GM12878 (cell line): Measurements from ENCODE around the gene CAPN10. TPM values are rescaled to one million over a fixed set of nuclear protein-coding genes. Genes with fewer than 3 reads are reported as not detected.

Experiments used
- ATAC-seq: fragments of 200-7000 bp; cut with Tn5 transposase; 3 replicates; pipeline ENCODE4 v1.9.1; 2020; ENCODE audit warnings: mild to moderate bottlenecking, moderate library complexity
- BruUV-seq: library from RNA; stranded (reverse); fragments of 400-500 nt; replicated peaks from 2 replicates; lab custom pipeline; 2021; lab: Mats Ljungman, UMichigan
- CTCF ChIA-PET: fragments of 300-600 bp; sonication (Branson Sonifier 250); formaldehyde crosslinking; extraction: SDS; loops from one replicate; lab custom pipeline; 2021; ENCODE audit warnings: inconsistent platforms; lab: Yijun Ruan, JAX
- POLR2A ChIA-PET: fragments of 350-600 bp; formaldehyde crosslinking; extraction: SDS; loops from one replicate; lab custom pipeline; 2021; ENCODE audit warnings: inconsistent platforms; lab: Charles Lee
- RAD21 ChIA-PET: fragments of 300-600 bp; sonication (Branson Sonifier 250); formaldehyde crosslinking; loops from one replicate; lab custom pipeline; 2023; ENCODE audit warnings: antibody characterized with exemption; ENCODE audit not compliant: unreplicated experiment; lab: Charles Lee
- SMC1A ChIA-PET: fragments of 300-600 bp; sonication (Branson Sonifier 250); formaldehyde crosslinking; loops from one replicate; lab custom pipeline; 2023; ENCODE audit not compliant: unreplicated experiment, uncharacterized antibody; lab: Charles Lee
- DNase-seq: peaks from one replicate; pipeline ENCODE4 v3.0.0-alpha.2; 2011; ENCODE audit warnings: low read depth, low spot score
- FAIRE-seq: peaks from 3 replicates; lab custom pipeline; 2011; peaks lifted over from hg19 to GRCh38; lab: Jason Lieb, UNC
- H2AFZ ChIP-seq: 2 replicates; pipeline ENCODE4 v1.6.0; 2011; ENCODE audit warnings: low read depth, low read length, control low read depth; ENCODE audit not compliant: control insufficient read depth
- H3K27ac ChIP-seq: 2 replicates; pipeline ENCODE4 v1.5.1; 2011; ENCODE audit warnings: control low read depth; ENCODE audit not compliant: control insufficient read depth, insufficient read depth
- H3K27me3 ChIP-seq, 2 experiments: replicated peaks in 1 of 2; 2 replicates each; pipeline versions ENCODE4 v1.6.0 to v1.6.1; 2011; ENCODE audit warnings: low read length in 1 of 2; ENCODE audit not compliant: control insufficient read depth in 2 of 2, insufficient read depth in 2 of 2
- H3K36me3 ChIP-seq, 2 experiments: 2 replicates each; pipeline ENCODE4 v1.5.1; 2011; ENCODE audit warnings: low read length in 1 of 2; ENCODE audit not compliant: control insufficient read depth in 2 of 2, insufficient read depth in 2 of 2
- H3K4me1 ChIP-seq: 2 replicates; pipeline ENCODE4 v1.6.1; 2011; ENCODE audit warnings: mild to moderate bottlenecking, low read length, moderate library complexity, mixed read lengths; ENCODE audit not compliant: control insufficient read depth, insufficient read depth
- H3K4me2 ChIP-seq: 2 replicates; pipeline ENCODE4 v1.6.0; 2011; ENCODE audit warnings: control low read depth; ENCODE audit not compliant: control insufficient read depth, insufficient read depth
- H3K4me3 ChIP-seq: fragments of 200-600 bp; sonication (generic); 2 replicates; pipeline ENCODE4 v1.5.1; 2016
- H3K79me2 ChIP-seq: 2 replicates; pipeline ENCODE4 v1.6.0; 2011; ENCODE audit warnings: low read length; ENCODE audit not compliant: control insufficient read depth, insufficient read depth
- H3K9ac ChIP-seq: 2 replicates; pipeline ENCODE4 v1.8.0; 2011; ENCODE audit warnings: low read length, control low read depth, mixed read lengths; ENCODE audit not compliant: control insufficient read depth, insufficient read depth
- H3K9me3 ChIP-seq: replicated peaks from 3 replicates; pipeline ENCODE4 v1.5.1; 2011; ENCODE audit warnings: mild to moderate bottlenecking, low read length; ENCODE audit not compliant: control insufficient read depth, insufficient read depth
- H4K20me1 ChIP-seq: 2 replicates; pipeline ENCODE4 v1.6.0; 2011; ENCODE audit not compliant: control insufficient read depth, insufficient read depth
- ASH2L ChIP-seq: fragments of 300-600, 200-600 bp; sonication (generic); IDR thresholded peaks from 2 replicates; pipeline ENCODE4 v1.6.1; 2017; ENCODE audit warnings: low read depth, mild to moderate bottlenecking, borderline replicate concordance
- MXI1 ChIP-seq: fragments of 150-350 bp; IDR thresholded peaks from 2 replicates; pipeline ENCODE4 v1.6.1; 2011; ENCODE audit warnings: low read depth, mild to moderate bottlenecking, inconsistent platforms, low read length, improper control_type of control experiment
- WGBS: methylation state at CpG from one replicate; pipeline ENCODE4 v1.1.6; 2016; ENCODE audit warnings: low lambda C conversion rate; ENCODE audit not compliant: insufficient replicate concordance, insufficient coverage; ENCODE audit errors: missing lambda C conversion rate; 5-methylcytosine and 5-hydroxymethylcytosine counted together
- in situ Hi-C: fragments of 300-500 bp; cut with MboI; formaldehyde crosslinking; loops from 9 replicates; pipeline ENCODE4 v1.14.3; 2018; ENCODE audit warnings: mixed read lengths
- intact Hi-C: fragments of 100-400 bp; cut with micrococcal nuclease; formaldehyde crosslinking; loops from one replicate; pipeline ENCODE4 v1.14.2; 2022; ENCODE audit not compliant: unreplicated experiment
- polyA plus RNA-seq, 11 experiments: library from polyadenylated mRNA; depleted of rRNA in 4 of 11; unstranded in 6 of 11; stranded (reverse) in 5 of 11; fragments of >200 nt; fragmentation: Nextera tagmentation in 4 of 11; fragmentation: Illumina TruSeq in 1 of 11; extraction: Ambion mirVana in 4 of 11; extraction: Trizol in 1 of 11; gene quantifications; 1 replicate in 1 of 11; 2 replicates in 10 of 11; pipeline versions ENCODE4 v1.2.1 to v1.2.3, GENCODE V29; 2011 to 2016; ENCODE audit warnings: inconsistent platforms in 2 of 11, missing spikeins in 2 of 11, low read depth in 1 of 11
- total RNA-seq, 4 experiments: library from RNA; depleted of rRNA in 3 of 4; stranded (reverse); fragments of >200 nt in 3 of 4; fragmentation: Illumina TruSeq in 1 of 4; extraction: Trizol in 1 of 4; gene quantifications; 2 replicates each; pipeline versions ENCODE4 v1.2.1 to v1.2.3, GENCODE V29; 2013 to 2021
- TF ChIP-seq, protein P1 (sequence below): fragments of 450-650 bp; formaldehyde crosslinking; IDR thresholded peaks from 2 replicates; pipeline ENCODE4 v1.4.0; 2020; ENCODE audit warnings: mild to moderate bottlenecking, moderate library complexity
- TF ChIP-seq, protein P2 (sequence below): fragments of 450-650 bp; IDR thresholded peaks from 2 replicates; pipeline ENCODE4 v1.6.1; 2016; ENCODE audit warnings: mild to moderate bottlenecking
- TF ChIP-seq, protein P3 (sequence below): fragments of 450-650 bp; IDR thresholded peaks from 2 replicates; pipeline ENCODE4 v1.6.1; 2017; ENCODE audit warnings: mild to moderate bottlenecking, moderate library complexity

Gene CAPN10
- total and polyA plus RNA-seq, 10 of the 15 experiments (the other 5 are each of a cell fraction or from before 2014, with no cell fraction given), result 0.37 to 40.6 (median 17.5) TPM

DNA sequence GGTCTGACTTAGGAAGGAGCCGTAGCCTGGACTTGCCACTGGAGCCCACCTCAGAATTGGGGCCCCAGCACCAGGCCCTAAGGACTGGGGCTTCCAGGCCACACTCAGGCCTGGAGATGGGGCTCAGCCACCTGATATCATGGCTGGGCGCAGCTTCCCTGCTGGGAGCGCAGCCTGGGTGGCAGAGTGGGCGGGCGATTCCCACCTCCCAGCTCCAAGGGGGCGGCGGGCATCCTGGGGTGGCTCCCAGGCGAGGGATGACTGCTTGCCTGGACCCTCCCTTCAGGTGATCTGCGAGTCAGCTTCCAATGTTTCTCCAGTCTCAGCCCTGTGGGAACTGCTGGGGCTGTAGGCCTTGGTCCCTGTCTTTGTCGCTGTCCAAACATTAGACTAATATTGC lies 58.8 kb downstream of the CAPN10 start:
- WGBS, result 27% methylated on average over 9 of the region's 10 CpGs
- H3K4me1 ChIP-seq, result no peaks in the 10 kb centered on the region
- H3K9ac ChIP-seq, result no peak overlapping the region
- no peaks in the 10 kb centered on the region for H3K36me3 ChIP-seq
- H3K4me3 ChIP-seq, result no peak overlapping the region
- ATAC-seq, result no peak
- no peak overlapping the region for H2AFZ ChIP-seq
- H3K79me2 ChIP-seq, result no peaks in the 10 kb centered on the region
- POLR2A ChIA-PET, result no interaction called here
- intact Hi-C loops (no loop called here), in situ Hi-C loops (no loop called here)
- SMC1A ChIA-PET, result no interaction called here
- TF ChIP-seq ASH2L (no peak), MXI1 (no peak)
- TF ChIP-seq, protein P1, sequence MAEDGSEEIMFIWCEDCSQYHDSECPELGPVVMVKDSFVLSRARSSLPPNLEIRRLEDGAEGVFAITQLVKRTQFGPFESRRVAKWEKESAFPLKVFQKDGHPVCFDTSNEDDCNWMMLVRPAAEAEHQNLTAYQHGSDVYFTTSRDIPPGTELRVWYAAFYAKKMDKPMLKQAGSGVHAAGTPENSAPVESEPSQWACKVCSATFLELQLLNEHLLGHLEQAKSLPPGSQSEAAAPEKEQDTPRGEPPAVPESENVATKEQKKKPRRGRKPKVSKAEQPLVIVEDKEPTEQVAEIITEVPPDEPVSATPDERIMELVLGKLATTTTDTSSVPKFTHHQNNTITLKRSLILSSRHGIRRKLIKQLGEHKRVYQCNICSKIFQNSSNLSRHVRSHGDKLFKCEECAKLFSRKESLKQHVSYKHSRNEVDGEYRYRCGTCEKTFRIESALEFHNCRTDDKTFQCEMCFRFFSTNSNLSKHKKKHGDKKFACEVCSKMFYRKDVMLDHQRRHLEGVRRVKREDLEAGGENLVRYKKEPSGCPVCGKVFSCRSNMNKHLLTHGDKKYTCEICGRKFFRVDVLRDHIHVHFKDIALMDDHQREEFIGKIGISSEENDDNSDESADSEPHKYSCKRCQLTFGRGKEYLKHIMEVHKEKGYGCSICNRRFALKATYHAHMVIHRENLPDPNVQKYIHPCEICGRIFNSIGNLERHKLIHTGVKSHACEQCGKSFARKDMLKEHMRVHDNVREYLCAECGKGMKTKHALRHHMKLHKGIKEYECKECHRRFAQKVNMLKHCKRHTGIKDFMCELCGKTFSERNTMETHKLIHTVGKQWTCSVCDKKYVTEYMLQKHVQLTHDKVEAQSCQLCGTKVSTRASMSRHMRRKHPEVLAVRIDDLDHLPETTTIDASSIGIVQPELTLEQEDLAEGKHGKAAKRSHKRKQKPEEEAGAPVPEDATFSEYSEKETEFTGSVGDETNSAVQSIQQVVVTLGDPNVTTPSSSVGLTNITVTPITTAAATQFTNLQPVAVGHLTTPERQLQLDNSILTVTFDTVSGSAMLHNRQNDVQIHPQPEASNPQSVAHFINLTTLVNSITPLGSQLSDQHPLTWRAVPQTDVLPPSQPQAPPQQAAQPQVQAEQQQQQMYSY (CRISPR knock-in tag), result no peak
- TF ChIP-seq, protein P2, sequence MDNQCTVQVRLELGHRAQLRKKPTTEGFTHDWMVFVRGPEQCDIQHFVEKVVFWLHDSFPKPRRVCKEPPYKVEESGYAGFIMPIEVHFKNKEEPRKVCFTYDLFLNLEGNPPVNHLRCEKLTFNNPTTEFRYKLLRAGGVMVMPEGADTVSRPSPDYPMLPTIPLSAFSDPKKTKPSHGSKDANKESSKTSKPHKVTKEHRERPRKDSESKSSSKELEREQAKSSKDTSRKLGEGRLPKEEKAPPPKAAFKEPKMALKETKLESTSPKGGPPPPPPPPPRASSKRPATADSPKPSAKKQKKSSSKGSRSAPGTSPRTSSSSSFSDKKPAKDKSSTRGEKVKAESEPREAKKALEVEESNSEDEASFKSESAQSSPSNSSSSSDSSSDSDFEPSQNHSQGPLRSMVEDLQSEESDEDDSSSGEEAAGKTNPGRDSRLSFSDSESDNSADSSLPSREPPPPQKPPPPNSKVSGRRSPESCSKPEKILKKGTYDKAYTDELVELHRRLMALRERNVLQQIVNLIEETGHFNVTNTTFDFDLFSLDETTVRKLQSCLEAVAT, result no peak
- TF ChIP-seq, protein P3, sequence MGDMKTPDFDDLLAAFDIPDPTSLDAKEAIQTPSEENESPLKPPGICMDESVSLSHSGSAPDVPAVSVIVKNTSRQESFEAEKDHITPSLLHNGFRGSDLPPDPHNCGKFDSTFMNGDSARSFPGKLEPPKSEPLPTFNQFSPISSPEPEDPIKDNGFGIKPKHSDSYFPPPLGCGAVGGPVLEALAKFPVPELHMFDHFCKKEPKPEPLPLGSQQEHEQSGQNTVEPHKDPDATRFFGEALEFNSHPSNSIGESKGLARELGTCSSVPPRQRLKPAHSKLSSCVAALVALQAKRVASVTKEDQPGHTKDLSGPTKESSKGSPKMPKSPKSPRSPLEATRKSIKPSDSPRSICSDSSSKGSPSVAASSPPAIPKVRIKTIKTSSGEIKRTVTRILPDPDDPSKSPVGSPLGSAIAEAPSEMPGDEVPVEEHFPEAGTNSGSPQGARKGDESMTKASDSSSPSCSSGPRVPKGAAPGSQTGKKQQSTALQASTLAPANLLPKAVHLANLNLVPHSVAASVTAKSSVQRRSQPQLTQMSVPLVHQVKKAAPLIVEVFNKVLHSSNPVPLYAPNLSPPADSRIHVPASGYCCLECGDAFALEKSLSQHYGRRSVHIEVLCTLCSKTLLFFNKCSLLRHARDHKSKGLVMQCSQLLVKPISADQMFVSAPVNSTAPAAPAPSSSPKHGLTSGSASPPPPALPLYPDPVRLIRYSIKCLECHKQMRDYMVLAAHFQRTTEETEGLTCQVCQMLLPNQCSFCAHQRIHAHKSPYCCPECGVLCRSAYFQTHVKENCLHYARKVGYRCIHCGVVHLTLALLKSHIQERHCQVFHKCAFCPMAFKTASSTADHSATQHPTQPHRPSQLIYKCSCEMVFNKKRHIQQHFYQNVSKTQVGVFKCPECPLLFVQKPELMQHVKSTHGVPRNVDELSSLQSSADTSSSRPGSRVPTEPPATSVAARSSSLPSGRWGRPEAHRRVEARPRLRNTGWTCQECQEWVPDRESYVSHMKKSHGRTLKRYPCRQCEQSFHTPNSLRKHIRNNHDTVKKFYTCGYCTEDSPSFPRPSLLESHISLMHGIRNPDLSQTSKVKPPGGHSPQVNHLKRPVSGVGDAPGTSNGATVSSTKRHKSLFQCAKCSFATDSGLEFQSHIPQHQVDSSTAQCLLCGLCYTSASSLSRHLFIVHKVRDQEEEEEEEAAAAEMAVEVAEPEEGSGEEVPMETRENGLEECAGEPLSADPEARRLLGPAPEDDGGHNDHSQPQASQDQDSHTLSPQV, result no peak
- no peak overlapping the region for H3K27ac ChIP-seq
- H4K20me1 ChIP-seq, result no peaks in the 10 kb centered on the region
- no peak overlapping the region for H3K4me2 ChIP-seq
- no TSS peak for BruUV-seq
- FAIRE-seq, result no peak
- CTCF ChIA-PET, result no interaction called here
- RAD21 ChIA-PET, result no interaction called here
- H3K27me3 ChIP-seq, result peaks cover 0 to 3% of the 10 kb centered on the region in 2 experiments; a peak in 2 of 4 replicates
- DNase-seq, result no peak
- H3K9me3 ChIP-seq, result no peaks in the 10 kb centered on the region; the same call in 2 of the 3 replicates
